Suprapubic skin (tissue), 3 donors: Measurements from ENCODE around the gene TMEM80.

Experiments
- EP300 ChIP-seq: sonication (generic); formaldehyde crosslinking; IDR thresholded peaks from one replicate; pipeline ENCODE4 v1.6.1; 2017; ENCODE audit warnings: antibody characterized with exemption
- TF ChIP-seq, protein P1 (sequence below), 2 donors: fragments of 200-600 bp in 1 of 2; fragments of 450-650 bp in 1 of 2; sonication (generic) in 1 of 2; IDR thresholded peaks; one replicate each; pipeline ENCODE4 v1.5.1; 2016 to 2019; ENCODE audit warnings: antibody characterized with exemption in 2 of 2, mild to moderate bottlenecking in 1 of 2, moderate library complexity in 1 of 2

GRCh38 chr11:656426-656825 lies 39.2 kb upstream of the TMEM80 start:
- TF ChIP-seq, protein P1, sequence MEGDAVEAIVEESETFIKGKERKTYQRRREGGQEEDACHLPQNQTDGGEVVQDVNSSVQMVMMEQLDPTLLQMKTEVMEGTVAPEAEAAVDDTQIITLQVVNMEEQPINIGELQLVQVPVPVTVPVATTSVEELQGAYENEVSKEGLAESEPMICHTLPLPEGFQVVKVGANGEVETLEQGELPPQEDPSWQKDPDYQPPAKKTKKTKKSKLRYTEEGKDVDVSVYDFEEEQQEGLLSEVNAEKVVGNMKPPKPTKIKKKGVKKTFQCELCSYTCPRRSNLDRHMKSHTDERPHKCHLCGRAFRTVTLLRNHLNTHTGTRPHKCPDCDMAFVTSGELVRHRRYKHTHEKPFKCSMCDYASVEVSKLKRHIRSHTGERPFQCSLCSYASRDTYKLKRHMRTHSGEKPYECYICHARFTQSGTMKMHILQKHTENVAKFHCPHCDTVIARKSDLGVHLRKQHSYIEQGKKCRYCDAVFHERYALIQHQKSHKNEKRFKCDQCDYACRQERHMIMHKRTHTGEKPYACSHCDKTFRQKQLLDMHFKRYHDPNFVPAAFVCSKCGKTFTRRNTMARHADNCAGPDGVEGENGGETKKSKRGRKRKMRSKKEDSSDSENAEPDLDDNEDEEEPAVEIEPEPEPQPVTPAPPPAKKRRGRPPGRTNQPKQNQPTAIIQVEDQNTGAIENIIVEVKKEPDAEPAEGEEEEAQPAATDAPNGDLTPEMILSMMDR (IDR thresholded peaks at IDR 0.05), result no peak
- TF ChIP-seq EP300, result no peak
